K562 (cell line): Measurements from ENCODE around the gene NT5DC1. TPM values are rescaled to one million over a fixed set of nuclear protein-coding genes. Genes with fewer than 3 reads are reported as not detected.

Source experiments
- ATAC-seq: fragments of 200-7000 bp; cut with Tn5 transposase; 3 replicates; pipeline ENCODE4 v1.9.1; 2020; ENCODE audit warnings: moderate library complexity
- BruUV-seq: library from RNA; stranded (reverse); fragments of 400-500 nt; replicated peaks from 2 replicates; lab custom pipeline; 2021; lab: Mats Ljungman, UMichigan
- CTCF ChIA-PET: fragments of 300-600 bp; formaldehyde crosslinking; extraction: SDS; loops from one replicate; lab custom pipeline; 2021; ENCODE audit warnings: low intra/inter-chr PET ratio; lab: Yijun Ruan, JAX
- POLR2A ChIA-PET: fragments of 300-600, 350-650 bp; sonication (Branson Sonifier 250); formaldehyde crosslinking; extraction: SDS; loops from one replicate; lab custom pipeline; 2021; ENCODE audit warnings: antibody characterized with exemption, inconsistent platforms; lab: Yijun Ruan, JAX
- DNase-seq, 4 experiments: peaks; one replicate each; pipeline versions ENCODE4 v3.0.0 to v3.0.0-alpha.2; 2011 to 2018; ENCODE audit warnings: low spot score in 3 of 4, mixed read lengths in 3 of 4; ENCODE audit errors: extremely low read depth in 1 of 4
- FAIRE-seq: peaks from 2 replicates; lab custom pipeline; 2011; peaks lifted over from hg19 to GRCh38; lab: Jason Lieb, UNC
- H2AFZ ChIP-seq: 2 replicates; pipeline ENCODE4 v1.6.0; 2011; ENCODE audit warnings: low read depth, low read length, control low read depth, inconsistent platforms
- H3K27ac ChIP-seq: fragments of 200-600 bp; 3 replicates; pipeline ENCODE4 v1.8.0; 2011; ENCODE audit warnings: low read depth, mild to moderate bottlenecking, control low read depth, inconsistent platforms, low read length, moderate library complexity, mixed read lengths; ENCODE audit errors: extremely low read depth
- H3K27me3 ChIP-seq, 2 experiments: fragments of 300-600 bp in 1 of 2; 2 replicates in 1 of 2; 3 replicates in 1 of 2; pipeline versions ENCODE4 v1.6.0 to v1.8.0; 2011; ENCODE audit warnings: inconsistent platforms in 2 of 2, low read length in 2 of 2, mild to moderate bottlenecking in 1 of 2, mixed read lengths in 1 of 2, moderate library complexity in 1 of 2; ENCODE audit not compliant: control insufficient read depth in 2 of 2, insufficient read depth in 2 of 2
- H3K36me3 ChIP-seq: fragments of 300-600 bp; 3 replicates; pipeline ENCODE4 v1.8.0; 2011; ENCODE audit warnings: mild to moderate bottlenecking, low read length, inconsistent platforms; ENCODE audit not compliant: control insufficient read depth, insufficient read depth
- H3K4me1 ChIP-seq, 2 experiments: fragments of 200-600 bp in 1 of 2; replicated peaks in 1 of 2; 2 replicates in 1 of 2; 3 replicates in 1 of 2; pipeline versions ENCODE4 v1.5.1 to v1.8.0; 2011; ENCODE audit warnings: inconsistent platforms in 2 of 2, low read length in 2 of 2, mild to moderate bottlenecking in 1 of 2, mixed read lengths in 1 of 2, moderate library complexity in 1 of 2; ENCODE audit not compliant: control insufficient read depth in 2 of 2, insufficient read depth in 2 of 2
- H3K4me2 ChIP-seq: 2 replicates; pipeline ENCODE4 v1.6.1; 2011; ENCODE audit warnings: low read length, control low read depth, inconsistent platforms, mixed read lengths; ENCODE audit not compliant: insufficient read depth
- H3K4me3 ChIP-seq: fragments of 200-600 bp; sonication (generic), shearing (Covaris generic); 2 replicates; pipeline ENCODE4 v1.5.1; 2016; ENCODE audit warnings: control low read depth, inconsistent platforms
- H3K79me2 ChIP-seq: fragments of 200-600 bp; 3 replicates; pipeline ENCODE4 v1.8.0; 2011; ENCODE audit warnings: low read length, inconsistent platforms; ENCODE audit not compliant: control insufficient read depth, insufficient read depth
- H3K9ac ChIP-seq, 2 experiments: 2 replicates each; pipeline versions ENCODE4 v1.6.0 to v1.6.1; 2011; ENCODE audit warnings: low read depth in 2 of 2, low read length in 2 of 2, control low read depth in 1 of 2, inconsistent platforms in 1 of 2, mild to moderate bottlenecking in 1 of 2, mixed read lengths in 1 of 2; ENCODE audit not compliant: insufficient read depth in 1 of 2
- H3K9me1 ChIP-seq: one replicate; pipeline ENCODE4 v1.6.0; 2011; ENCODE audit warnings: inconsistent platforms, mild to moderate bottlenecking, low read length, moderate library complexity; ENCODE audit not compliant: control insufficient read depth, insufficient read depth
- H3K9me3 ChIP-seq: replicated peaks from 2 replicates; pipeline ENCODE4 v1.5.1; 2011; ENCODE audit warnings: low read depth, low read length, inconsistent platforms; ENCODE audit not compliant: control insufficient read depth, insufficient read depth
- H4K20me1 ChIP-seq: replicated peaks from 2 replicates; pipeline ENCODE4 v1.6.1; 2011; ENCODE audit warnings: low read length, inconsistent platforms, mixed read lengths; ENCODE audit not compliant: control insufficient read depth, insufficient read depth
- BRF1 ChIP-seq: IDR thresholded peaks from 3 replicates; pipeline ENCODE4 v1.6.1; 2011; ENCODE audit warnings: borderline replicate concordance, mild to moderate bottlenecking; ENCODE audit not compliant: insufficient read length; ENCODE audit errors: extremely low read depth
- CBX3 ChIP-seq, 2 experiments: IDR thresholded peaks; 1 replicate in 1 of 2; 2 replicates in 1 of 2; pipeline ENCODE4 v1.6.1; 2012; ENCODE audit warnings: inconsistent platforms in 2 of 2, low read length in 2 of 2, borderline replicate concordance in 1 of 2, control low read depth in 1 of 2
- CTCFL ChIP-seq: IDR thresholded peaks from 2 replicates; pipeline ENCODE4 v1.6.1; 2011; ENCODE audit warnings: borderline replicate concordance, low read depth, mild to moderate bottlenecking, moderate library complexity, low read length; ENCODE audit not compliant: insufficient read depth, poor library complexity, severe bottlenecking
- E2F4 ChIP-seq: sonication (generic); formaldehyde crosslinking; IDR thresholded peaks from 2 replicates; pipeline ENCODE4 v1.8.0; 2022; ENCODE audit warnings: mild to moderate bottlenecking, low read depth, missing genetic modification reagents
- MAFG ChIP-seq: fragments of 450-650 bp; conservative IDR thresholded peaks from 2 replicates; pipeline ENCODE4 v1.6.1; 2016; ENCODE audit warnings: missing genetic modification characterization, missing compliant biosample characterization
- NCOA1 ChIP-seq: fragments of 450-650 bp; IDR thresholded peaks from 2 replicates; pipeline ENCODE4 v1.6.1; 2016; ENCODE audit warnings: low read depth
- NR1H2 ChIP-seq: sonication (generic); formaldehyde crosslinking; IDR thresholded peaks from 2 replicates; pipeline ENCODE4 v1.4.0; 2020; ENCODE audit warnings: mild to moderate bottlenecking, missing genetic modification reagents
- RNF2 ChIP-seq: sonication (generic); IDR thresholded peaks from 2 replicates; pipeline ENCODE4 v1.6.1; 2016
- SLC30A9 ChIP-seq: fragments of 250-450 bp; sonication (Bioruptor Pico); IDR thresholded peaks from 2 replicates; pipeline ENCODE4 v1.8.0; 2022; ENCODE audit warnings: mild to moderate bottlenecking, moderate library complexity
- SMARCA5 ChIP-seq: fragments of 450-650 bp; IDR thresholded peaks from 2 replicates; pipeline ENCODE4 v1.6.1; 2016
- SP2 ChIP-seq: IDR thresholded peaks from 2 replicates; pipeline ENCODE4 v1.6.1; 2011; ENCODE audit warnings: mild to moderate bottlenecking, low read depth, low read length, moderate library complexity; ENCODE audit not compliant: poor library complexity, severe bottlenecking; ENCODE audit errors: extremely low read depth
- TAF1 ChIP-seq: IDR thresholded peaks from 2 replicates; pipeline ENCODE4 v1.6.1; 2011; ENCODE audit warnings: mild to moderate bottlenecking, low read length, moderate library complexity; ENCODE audit not compliant: insufficient read depth, control insufficient read depth, severe bottlenecking; ENCODE audit errors: extremely low read depth
- TCF7 ChIP-seq: sonication (generic); IDR thresholded peaks from 2 replicates; pipeline ENCODE4 v1.6.1; 2016; ENCODE audit warnings: antibody characterized with exemption, borderline replicate concordance
- THRB ChIP-seq: fragments of 450-650 bp; formaldehyde crosslinking; conservative IDR thresholded peaks from 2 replicates; pipeline ENCODE4 v1.4.0; 2022; ENCODE audit warnings: mild to moderate bottlenecking, missing genetic modification characterization
- USF2 ChIP-seq: sonication (generic); formaldehyde crosslinking; IDR thresholded peaks from 2 replicates; pipeline ENCODE4 v1.5.0; 2020; ENCODE audit warnings: missing genetic modification reagents
- ZKSCAN1 ChIP-seq: fragments of 150-350 bp; IDR thresholded peaks from 2 replicates; pipeline ENCODE4 v1.6.1; 2016; ENCODE audit warnings: low read depth, low read length
- ZSCAN32 ChIP-seq: fragments of 450-650 bp; formaldehyde crosslinking; IDR thresholded peaks from 2 replicates; pipeline ENCODE4 v1.4.0; 2020; ENCODE audit warnings: mild to moderate bottlenecking, moderate library complexity
- WGBS: fragments of 100-300 bp; shearing (Covaris generic); methylation state at CpG from one replicate; pipeline ENCODE4 v1.1.6; 2016; ENCODE audit warnings: low coverage, mixed read lengths; ENCODE audit not compliant: insufficient coverage; ENCODE audit errors: missing lambda C conversion rate; 5-methylcytosine and 5-hydroxymethylcytosine counted together
- in situ Hi-C: fragments of 300-500 bp; cut with MboI; formaldehyde crosslinking; loops from 4 replicates; pipeline ENCODE4 v1.15.0; 2018; ENCODE audit warnings: inconsistent platforms, mixed read lengths
- intact Hi-C: fragments of 100-400 bp; cut with micrococcal nuclease; formaldehyde crosslinking; loops from 2 replicates; pipeline ENCODE4 v1.14.2; 2022
- polyA plus RNA-seq, 8 experiments: library from polyadenylated mRNA; depleted of rRNA in 4 of 8; stranded (reverse) in 5 of 8; unstranded in 3 of 8; fragments of >200 nt; fragmentation: Nextera tagmentation in 2 of 8; fragmentation: Illumina TruSeq in 1 of 8; extraction: Ambion mirVana in 2 of 8; extraction: Trizol in 1 of 8; gene quantifications; 2 replicates each; pipeline versions ENCODE4 v1.2.1 to v1.2.3, GENCODE V29; 2011 to 2014; ENCODE audit warnings: inconsistent platforms in 1 of 8, missing spikeins in 1 of 8
- total RNA-seq, 7 experiments: library from RNA; depleted of rRNA in 6 of 7; stranded (reverse); fragments of >200 nt in 6 of 7; fragmentation: Illumina TruSeq in 2 of 7; extraction: Trizol in 2 of 7; gene quantifications; 2 replicates each; pipeline versions ENCODE4 v1.2.1 to v1.2.3, GENCODE V29; 2011 to 2021; ENCODE audit warnings: low replicate concordance in 1 of 7

Gene NT5DC1
- total and polyA plus RNA-seq, 9 of the 15 experiments (the other 6 are each of a cell fraction or from before 2014, with no cell fraction given) = 4.9 to 28.5 (median 16.3) TPM

GRCh38 chr6:116258520-116258919 is 157.9 kb downstream of the NT5DC1 start (continued):
- TF ChIP-seq THRB (CRISPR knock-in tag) = no peak

- no peak for DNase-seq
- Histone ChIP-seq H3K9me3 (no peaks in the 10 kb centered on the region), H3K4me3 (no peak overlapping the region), H3K27me3 (no peaks in the 10 kb centered on the region), H3K4me2 (no peak overlapping the region), H3K79me2 (no peaks in the 10 kb centered on the region), H4K20me1 (no peaks in the 10 kb centered on the region), H3K9ac (no peak overlapping the region), H3K9me1 (no peaks in the 10 kb centered on the region), H3K36me3 (no peaks in the 10 kb centered on the region), H3K27ac (no peak overlapping the region), H2AFZ (no peak overlapping the region), H3K4me1 (no peaks in the 10 kb centered on the region)
- POLR2A ChIA-PET = no interaction called here
- peak; percentile 48 for FAIRE-seq
- WGBS = 35% methylated on average over 1 of the region's 1 CpG
- no peak for ATAC-seq
- CTCF ChIA-PET = no interaction called here
- no TSS peak for BruUV-seq
- in situ Hi-C loops (loop anchor here (10.0 kb wide), 1 partner anchor 271 kb away; no protein-coding TSS in a partner anchor), intact Hi-C loops (no loop called here)
- TF ChIP-seq E2F4 (CRISPR knock-in tag) (no peak), SLC30A9 (CRISPR knock-in tag) (no peak), SMARCA5 (no peak), RNF2 (no peak), NCOA1 (no peak), BRF1 (no peak), CBX3 (IDR thresholded peaks at IDR 0.05; ENCODE audit: borderline replicate concordance in 1 of 2, low read length in 2 of 2) (no peak), TAF1 (no peak), NR1H2 (CRISPR knock-in tag) (no peak), ZKSCAN1 (no peak), CTCFL (no peak), SP2 (no peak), TCF7 (no peak), MAFG (tag) (no peak), ZSCAN32 (CRISPR knock-in tag) (no peak), USF2 (CRISPR knock-in tag) (no peak)
Observed at GRCh38 chr6:116263353-116263752, 162.7 kb downstream of the NT5DC1 start.
